Liver (tissue), 9 donors: ENCODE measurements around the gene CD82. TPM values are rescaled to one million over a fixed set of nuclear protein-coding genes. Genes with fewer than 3 reads are reported as not detected.

Experiments
- DNase-seq: peaks from one replicate; pipeline ENCODE4 v3.0.0-alpha.2; 2017; ENCODE audit warnings: low spot score
- H3K27ac ChIP-seq, 2 donors: one replicate each; pipeline ENCODE4 v1.7.0; 2013; ENCODE audit warnings: inconsistent platforms in 2 of 2, low read length in 2 of 2, control low read depth in 1 of 2, low read depth in 1 of 2, mild to moderate bottlenecking in 1 of 2
- H3K27me3 ChIP-seq, 4 donors: one replicate each; pipeline versions ENCODE4 v1.6.1 to v1.7.0; 2013; ENCODE audit warnings: low read length in 3 of 4, inconsistent platforms in 1 of 4, mild to moderate bottlenecking in 1 of 4, moderate library complexity in 1 of 4; ENCODE audit not compliant: control insufficient read depth in 4 of 4, insufficient read depth in 4 of 4
- H3K36me3 ChIP-seq, 4 donors: one replicate each; pipeline versions ENCODE4 v1.6.1 to v1.7.0; 2013; ENCODE audit warnings: low read length in 3 of 4, mild to moderate bottlenecking in 3 of 4, low read depth in 1 of 4, moderate library complexity in 1 of 4; ENCODE audit not compliant: control insufficient read depth in 4 of 4, insufficient read depth in 3 of 4
- H3K4me1 ChIP-seq, 4 donors: one replicate each; pipeline versions ENCODE4 v1.6.1 to v1.7.0; 2013; ENCODE audit warnings: low read length in 3 of 4, mild to moderate bottlenecking in 3 of 4, moderate library complexity in 1 of 4; ENCODE audit not compliant: control insufficient read depth in 4 of 4, insufficient read depth in 4 of 4
- H3K4me3 ChIP-seq, 3 donors: one replicate each; pipeline versions ENCODE4 v1.6.1 to v1.7.0; 2013; ENCODE audit warnings: low read length in 3 of 3, control low read depth in 1 of 3, low read depth in 1 of 3, mild to moderate bottlenecking in 1 of 3
- H3K9ac ChIP-seq, 2 donors: one replicate each; pipeline ENCODE4 v1.7.0; 2013; ENCODE audit warnings: low read length in 2 of 2, mild to moderate bottlenecking in 2 of 2, moderate library complexity in 2 of 2, control low read depth in 1 of 2, low read depth in 1 of 2
- H3K9me3 ChIP-seq, 4 donors: one replicate each; pipeline versions ENCODE4 v1.6.1 to v1.7.0; 2013; ENCODE audit warnings: low read length in 3 of 4; ENCODE audit not compliant: control insufficient read depth in 4 of 4
- CTCF ChIP-seq: fragments of 150-350 bp; IDR thresholded peaks from 2 replicates; pipeline ENCODE4 v1.5.1; 2017; ENCODE audit warnings: improper control_type of control experiment, low read depth, low read length; ENCODE audit not compliant: missing input control
- EGR1 ChIP-seq, 2 donors: IDR thresholded peaks; 2 replicates each; pipeline ENCODE4 v1.6.1; 2016 to 2018; ENCODE audit warnings: antibody characterized with exemption in 2 of 2, low read depth in 2 of 2
- FOXA1 ChIP-seq: IDR thresholded peaks from 2 replicates; pipeline ENCODE4 v1.6.1; 2016; ENCODE audit warnings: antibody characterized with exemption
- FOXA2 ChIP-seq: IDR thresholded peaks from 2 replicates; pipeline ENCODE4 v1.6.1; 2016; ENCODE audit warnings: antibody characterized with exemption
- GABPA ChIP-seq, 2 donors: IDR thresholded peaks in 1 of 2; conservative IDR thresholded peaks in 1 of 2; 2 replicates each; pipeline ENCODE4 v1.6.1; 2016; ENCODE audit warnings: antibody characterized with exemption in 2 of 2, mild to moderate bottlenecking in 1 of 2, moderate library complexity in 1 of 2
- HNF4A ChIP-seq, 2 donors: conservative IDR thresholded peaks; 2 replicates each; pipeline ENCODE4 v1.6.1; 2016; ENCODE audit warnings: antibody characterized with exemption in 2 of 2, mild to moderate bottlenecking in 2 of 2
- HNF4G ChIP-seq: IDR thresholded peaks from 2 replicates; pipeline ENCODE4 v1.6.1; 2016; ENCODE audit warnings: antibody characterized with exemption
- JUND ChIP-seq, 2 donors: IDR thresholded peaks; 2 replicates each; pipeline ENCODE4 v1.6.1; 2016; ENCODE audit warnings: antibody characterized with exemption in 2 of 2
- NR2F2 ChIP-seq: IDR thresholded peaks from 2 replicates; pipeline ENCODE4 v1.6.1; 2016; ENCODE audit warnings: antibody characterized with exemption
- RAD21 ChIP-seq, 2 donors: IDR thresholded peaks; 2 replicates each; pipeline ENCODE4 v1.6.1; 2016; ENCODE audit warnings: antibody characterized with exemption in 2 of 2, mild to moderate bottlenecking in 2 of 2
- TAF1 ChIP-seq: conservative IDR thresholded peaks from 2 replicates; pipeline ENCODE4 v1.6.1; 2016; ENCODE audit warnings: antibody characterized with exemption, mild to moderate bottlenecking
- YY1 ChIP-seq: IDR thresholded peaks from 2 replicates; pipeline ENCODE4 v1.6.1; 2016; ENCODE audit warnings: antibody characterized with exemption, mild to moderate bottlenecking
- WGBS: extraction: QIAGEN DNeasy Blood & Tissue Kit; methylation state at CpG from one replicate; pipeline ENCODE4 v1.1.7; 2013; 5-methylcytosine and 5-hydroxymethylcytosine counted together
- polyA plus RNA-seq, 2 donors: library from polyadenylated mRNA; stranded (reverse) in 1 of 2; unstranded in 1 of 2; fragments of 200-250 nt in 1 of 2; fragments of >200 nt in 1 of 2; fragmentation: Nextera tagmentation in 1 of 2; extraction: Ambion mirVana in 1 of 2; gene quantifications; one replicate each; pipeline versions ENCODE4 v1.2.1 to v1.2.3, GENCODE V29; 2013 to 2015
- total RNA-seq, 2 donors: library from RNA; depleted of rRNA; stranded (reverse); fragments of >200 nt; gene quantifications; one replicate each; pipeline ENCODE4 v1.2.3, GENCODE V29; 2014
- TF ChIP-seq, protein P1 (sequence below): IDR thresholded peaks from 2 replicates; pipeline ENCODE4 v1.6.1; 2016; ENCODE audit warnings: antibody characterized with exemption, mild to moderate bottlenecking
- TF ChIP-seq, protein P2 (sequence below): IDR thresholded peaks from 2 replicates; pipeline ENCODE4 v1.6.1; 2016; ENCODE audit warnings: antibody characterized with exemption
- TF ChIP-seq, protein P3 (sequence below): IDR thresholded peaks from 2 replicates; pipeline ENCODE4 v1.6.1; 2016; ENCODE audit warnings: antibody characterized with exemption
- TF ChIP-seq, protein P4 (sequence below): IDR thresholded peaks from 2 replicates; pipeline ENCODE4 v1.6.1; 2016; ENCODE audit warnings: antibody characterized with exemption
- donor health status: healthy.
- donor health status: healthy.
- donor health status: healthy.
- donor health status: healthy.
- donor health status: healthy.

The CD82 gene
- total and polyA plus RNA-seq, 4 donors, result 27.4 to 82.6 (median 47.8) TPM

- 75% methylated on average over 6 of the region's 6 CpGs for WGBS
- Histone ChIP-seq H3K4me1 (peaks cover 0 to 1% (median under 1%) of the 10 kb centered on the region in 4 donors), H3K27me3 (no peaks in the 10 kb centered on the region), H3K27ac (no peak overlapping the region), H3K9me3 (no peaks in the 10 kb centered on the region), H3K4me3 (no peak overlapping the region), H3K9ac (no peak overlapping the region), H3K36me3 (no peaks in the 10 kb centered on the region)
- no peak for DNase-seq
- TF ChIP-seq EGR1 (IDR thresholded peaks at IDR 0.05; ENCODE audit: low read depth in 2 of 2) (no peak), CTCF (no peak)
Measured at GRCh38 chr11:44590769-44591168, 25.3 kb downstream of the CD82 start.

- Histone ChIP-seq H3K36me3 (no peaks in the 10 kb centered on the region), H3K27me3 (no peaks in the 10 kb centered on the region), H3K9me3 (no peaks in the 10 kb centered on the region), H3K4me1 (peaks cover 7 to 9% (median 8%) of the 10 kb centered on the region in 4 donors), H3K4me3 (no peak overlapping the region), H3K27ac (no peak overlapping the region), H3K9ac (no peak overlapping the region)
- 95% methylated on average over 4 of the region's 4 CpGs for WGBS
- no peak for DNase-seq
- no peak for TF ChIP-seq RAD21 (IDR thresholded peaks at IDR 0.05)
Measured at GRCh38 chr11:44591557-44591956, 26.1 kb downstream of the CD82 start.

DNA sequence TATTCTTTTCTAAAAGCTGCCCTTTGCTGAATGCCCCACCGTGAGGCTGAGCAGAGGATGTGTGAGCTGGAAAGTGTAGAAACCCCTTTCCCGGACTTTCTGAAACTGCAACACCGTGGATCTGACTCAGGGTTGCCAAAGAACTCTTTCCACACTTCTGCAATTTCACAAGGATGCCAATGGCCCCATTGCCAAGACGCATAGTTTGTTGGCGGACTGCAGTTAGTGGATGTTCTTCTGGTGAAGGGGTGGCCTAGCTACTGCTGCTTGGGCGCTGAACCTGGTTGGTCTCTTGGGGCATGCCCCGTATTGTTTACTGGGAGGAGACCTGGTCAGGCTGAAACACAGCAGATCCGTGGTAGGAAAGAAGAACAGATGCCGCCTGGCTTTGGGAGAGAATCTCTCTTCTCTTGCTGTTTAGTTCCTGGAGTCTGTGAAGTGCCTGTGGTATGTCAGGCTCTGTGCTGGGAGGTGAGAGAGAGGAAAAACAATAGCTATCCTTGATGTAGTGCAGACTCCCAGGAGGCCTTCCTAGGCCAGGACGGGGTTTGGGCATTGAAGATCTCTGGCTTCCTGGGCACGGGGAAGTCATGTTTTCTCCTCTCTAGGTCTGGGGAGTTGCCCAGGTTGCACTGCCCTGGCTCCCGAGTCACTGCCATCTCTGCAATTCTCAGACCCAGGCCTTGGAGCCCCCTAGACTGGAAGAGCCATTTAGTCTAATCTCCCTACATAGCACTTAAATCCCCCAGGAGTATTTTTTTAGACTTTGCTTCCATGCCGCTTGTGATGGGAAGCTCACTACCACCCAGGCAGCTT lies 26.9 kb downstream of the CD82 start:
- Histone ChIP-seq H3K27me3 (no peaks in the 10 kb centered on the region), H3K9me3 (no peaks in the 10 kb centered on the region), H3K4me3 (no peak overlapping the region), H3K9ac (no peak overlapping the region), H3K27ac (no peak overlapping the region), H3K36me3 (no peaks in the 10 kb centered on the region), H3K4me1 (peaks cover 12 to 17% (median 15%) of the 10 kb centered on the region in 4 donors)
- DNase-seq, result no peak
- no peak for TF ChIP-seq NR2F2
- TF ChIP-seq, protein P1, sequence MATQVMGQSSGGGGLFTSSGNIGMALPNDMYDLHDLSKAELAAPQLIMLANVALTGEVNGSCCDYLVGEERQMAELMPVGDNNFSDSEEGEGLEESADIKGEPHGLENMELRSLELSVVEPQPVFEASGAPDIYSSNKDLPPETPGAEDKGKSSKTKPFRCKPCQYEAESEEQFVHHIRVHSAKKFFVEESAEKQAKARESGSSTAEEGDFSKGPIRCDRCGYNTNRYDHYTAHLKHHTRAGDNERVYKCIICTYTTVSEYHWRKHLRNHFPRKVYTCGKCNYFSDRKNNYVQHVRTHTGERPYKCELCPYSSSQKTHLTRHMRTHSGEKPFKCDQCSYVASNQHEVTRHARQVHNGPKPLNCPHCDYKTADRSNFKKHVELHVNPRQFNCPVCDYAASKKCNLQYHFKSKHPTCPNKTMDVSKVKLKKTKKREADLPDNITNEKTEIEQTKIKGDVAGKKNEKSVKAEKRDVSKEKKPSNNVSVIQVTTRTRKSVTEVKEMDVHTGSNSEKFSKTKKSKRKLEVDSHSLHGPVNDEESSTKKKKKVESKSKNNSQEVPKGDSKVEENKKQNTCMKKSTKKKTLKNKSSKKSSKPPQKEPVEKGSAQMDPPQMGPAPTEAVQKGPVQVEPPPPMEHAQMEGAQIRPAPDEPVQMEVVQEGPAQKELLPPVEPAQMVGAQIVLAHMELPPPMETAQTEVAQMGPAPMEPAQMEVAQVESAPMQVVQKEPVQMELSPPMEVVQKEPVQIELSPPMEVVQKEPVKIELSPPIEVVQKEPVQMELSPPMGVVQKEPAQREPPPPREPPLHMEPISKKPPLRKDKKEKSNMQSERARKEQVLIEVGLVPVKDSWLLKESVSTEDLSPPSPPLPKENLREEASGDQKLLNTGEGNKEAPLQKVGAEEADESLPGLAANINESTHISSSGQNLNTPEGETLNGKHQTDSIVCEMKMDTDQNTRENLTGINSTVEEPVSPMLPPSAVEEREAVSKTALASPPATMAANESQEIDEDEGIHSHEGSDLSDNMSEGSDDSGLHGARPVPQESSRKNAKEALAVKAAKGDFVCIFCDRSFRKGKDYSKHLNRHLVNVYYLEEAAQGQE, result no peak
- TF ChIP-seq GABPA (IDR thresholded peaks at IDR 0.05 in 1 of 2, conservative IDR thresholded peaks at IDR 0.05 in 1 of 2), result no peak
- TF ChIP-seq, protein P2, sequence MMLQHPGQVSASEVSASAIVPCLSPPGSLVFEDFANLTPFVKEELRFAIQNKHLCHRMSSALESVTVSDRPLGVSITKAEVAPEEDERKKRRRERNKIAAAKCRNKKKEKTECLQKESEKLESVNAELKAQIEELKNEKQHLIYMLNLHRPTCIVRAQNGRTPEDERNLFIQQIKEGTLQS, result no peak
- no peak for TF ChIP-seq EGR1 (IDR thresholded peaks at IDR 0.05; ENCODE audit: low read depth in 2 of 2)
- TF ChIP-seq HNF4A (conservative IDR thresholded peaks at IDR 0.05), result no peak
- TF ChIP-seq CTCF, result no peak
- no peak for TF ChIP-seq HNF4G
- TF ChIP-seq, protein P3, sequence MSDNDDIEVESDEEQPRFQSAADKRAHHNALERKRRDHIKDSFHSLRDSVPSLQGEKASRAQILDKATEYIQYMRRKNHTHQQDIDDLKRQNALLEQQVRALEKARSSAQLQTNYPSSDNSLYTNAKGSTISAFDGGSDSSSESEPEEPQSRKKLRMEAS, result no peak
- TF ChIP-seq FOXA1, result no peak
- TF ChIP-seq, protein P4, sequence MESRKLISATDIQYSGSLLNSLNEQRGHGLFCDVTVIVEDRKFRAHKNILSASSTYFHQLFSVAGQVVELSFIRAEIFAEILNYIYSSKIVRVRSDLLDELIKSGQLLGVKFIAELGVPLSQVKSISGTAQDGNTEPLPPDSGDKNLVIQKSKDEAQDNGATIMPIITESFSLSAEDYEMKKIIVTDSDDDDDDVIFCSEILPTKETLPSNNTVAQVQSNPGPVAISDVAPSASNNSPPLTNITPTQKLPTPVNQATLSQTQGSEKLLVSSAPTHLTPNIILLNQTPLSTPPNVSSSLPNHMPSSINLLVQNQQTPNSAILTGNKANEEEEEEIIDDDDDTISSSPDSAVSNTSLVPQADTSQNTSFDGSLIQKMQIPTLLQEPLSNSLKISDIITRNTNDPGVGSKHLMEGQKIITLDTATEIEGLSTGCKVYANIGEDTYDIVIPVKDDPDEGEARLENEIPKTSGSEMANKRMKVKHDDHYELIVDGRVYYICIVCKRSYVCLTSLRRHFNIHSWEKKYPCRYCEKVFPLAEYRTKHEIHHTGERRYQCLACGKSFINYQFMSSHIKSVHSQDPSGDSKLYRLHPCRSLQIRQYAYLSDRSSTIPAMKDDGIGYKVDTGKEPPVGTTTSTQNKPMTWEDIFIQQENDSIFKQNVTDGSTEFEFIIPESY, result no peak
- no peak for TF ChIP-seq JUND (IDR thresholded peaks at IDR 0.05)
- no peak for TF ChIP-seq FOXA2
- TF ChIP-seq YY1, result no peak
- TF ChIP-seq RAD21 (IDR thresholded peaks at IDR 0.05), result no peak
- TF ChIP-seq TAF1, result no peak
- WGBS, result 81% methylated on average over 13 of the region's 13 CpGs
